Keratinocyte (primary cell): ENCODE measurements around the gene ELF2. TPM values are rescaled to one million over a fixed set of nuclear protein-coding genes. Genes with fewer than 3 reads are reported as not detected.

ENCODE experiments used
- DNase-seq: peaks from one replicate; pipeline ENCODE4 v3.0.0-alpha.2; 2011; ENCODE audit warnings: low read depth, missing footprints, low spot score
- FAIRE-seq: peaks from 2 replicates; lab custom pipeline; 2011; peaks lifted over from hg19 to GRCh38; lab: Jason Lieb, UNC
- H2AFZ ChIP-seq: 2 replicates; pipeline ENCODE4 v1.6.0; 2012; ENCODE audit warnings: low read length, control low read depth, inconsistent platforms; ENCODE audit not compliant: control insufficient read depth
- H3K27ac ChIP-seq: 2 replicates; pipeline ENCODE4 v1.5.1; 2011; ENCODE audit warnings: low read length; ENCODE audit not compliant: control insufficient read depth, insufficient read depth
- H3K27me3 ChIP-seq: 3 replicates; pipeline ENCODE4 v1.6.0; 2011; ENCODE audit warnings: low read length; ENCODE audit not compliant: control insufficient read depth, insufficient read depth; ENCODE audit errors: extremely low read depth
- H3K36me3 ChIP-seq, 2 experiments: 2 replicates in 1 of 2; 3 replicates in 1 of 2; pipeline ENCODE4 v1.5.1; 2011; ENCODE audit warnings: low read length in 2 of 2, mild to moderate bottlenecking in 1 of 2; ENCODE audit not compliant: control insufficient read depth in 2 of 2, insufficient read depth in 2 of 2; ENCODE audit errors: extremely low read depth in 1 of 2
- H3K4me1 ChIP-seq: 3 replicates; pipeline ENCODE4 v1.5.1; 2011; ENCODE audit warnings: low read length; ENCODE audit not compliant: control insufficient read depth, insufficient read depth; ENCODE audit errors: extremely low read depth
- H3K4me2 ChIP-seq: 3 replicates; pipeline ENCODE4 v1.6.0; 2011; ENCODE audit warnings: low read depth, low read length; ENCODE audit not compliant: control insufficient read depth, insufficient read depth; ENCODE audit errors: extremely low read depth
- H3K4me3 ChIP-seq, 3 experiments: fragments of 200-600 bp in 1 of 3; sonication (generic) in 1 of 3; 2 replicates in 2 of 3; 3 replicates in 1 of 3; pipeline ENCODE4 v1.5.1; 2011 to 2016; ENCODE audit warnings: low read length in 3 of 3, mild to moderate bottlenecking in 3 of 3, control low read depth in 2 of 3, inconsistent platforms in 1 of 3, low read depth in 1 of 3, mixed read lengths in 1 of 3, mixed run types in 1 of 3, moderate library complexity in 1 of 3; ENCODE audit not compliant: control insufficient read depth in 2 of 3, insufficient read depth in 2 of 3; ENCODE audit errors: extremely low read depth in 1 of 3
- H3K79me2 ChIP-seq: 2 replicates; pipeline ENCODE4 v1.6.0; 2012; ENCODE audit warnings: low read length; ENCODE audit not compliant: control insufficient read depth, insufficient read depth
- H3K9ac ChIP-seq: 3 replicates; pipeline ENCODE4 v1.6.0; 2011; ENCODE audit warnings: low read length; ENCODE audit not compliant: control insufficient read depth, insufficient read depth; ENCODE audit errors: extremely low read depth
- H3K9me1 ChIP-seq: 3 replicates; pipeline ENCODE4 v1.6.0; 2011; ENCODE audit warnings: low read length; ENCODE audit not compliant: control insufficient read depth, insufficient read depth; ENCODE audit errors: extremely low read depth
- H3K9me3 ChIP-seq: 2 replicates; pipeline ENCODE4 v1.5.1; 2012; ENCODE audit warnings: low read depth, low read length; ENCODE audit not compliant: control insufficient read depth
- H4K20me1 ChIP-seq: 3 replicates; pipeline ENCODE4 v1.6.0; 2011; ENCODE audit warnings: low read length; ENCODE audit not compliant: control insufficient read depth, insufficient read depth; ENCODE audit errors: extremely low read depth
- EZH2 ChIP-seq: IDR thresholded peaks from one replicate; pipeline ENCODE4 v1.6.1; 2012; ENCODE audit warnings: inconsistent platforms, mild to moderate bottlenecking, low read length, moderate library complexity
- dilution Hi-C: fragments of 300-500 bp; cut with MboI; formaldehyde crosslinking; loops from one replicate; pipeline ENCODE4 v1.7.0; 2020; ENCODE audit warnings: low sequenced_read_pairs; ENCODE audit not compliant: extremely low pct_ligation_motif_present
- polyA plus RNA-seq, 5 experiments: library from polyadenylated mRNA; depleted of rRNA in 3 of 5; stranded (reverse) in 3 of 5; stranded (forward) in 1 of 5; unstranded in 1 of 5; fragments of >200 nt; gene quantifications; 1 replicate in 1 of 5; 2 replicates in 3 of 5; 3 replicates in 1 of 5; pipeline versions ENCODE4 v1.2.1 to v1.2.3, GENCODE V29; 2011 to 2012; ENCODE audit warnings: missing spikeins in 2 of 5, low read depth in 1 of 5, low replicate concordance in 1 of 5
- TF ChIP-seq, protein P1 (sequence below), 3 experiments: IDR thresholded peaks in 1 of 3; conservative IDR thresholded peaks in 1 of 3; optimal IDR thresholded peaks in 1 of 3; 2 replicates in 2 of 3; 3 replicates in 1 of 3; pipeline versions ENCODE3 to v1.5.1; 2011; ENCODE audit warnings: low read length in 3 of 3, mild to moderate bottlenecking in 3 of 3, moderate library complexity in 2 of 3, control low read depth in 1 of 3, inconsistent platforms in 1 of 3; ENCODE audit not compliant: insufficient read depth in 2 of 3; ENCODE audit errors: extremely low read depth in 1 of 3

Gene ELF2
- polyA plus RNA-seq, 1 donor (not counting 4 experiments of a cell fraction or from before 2014, with no cell fraction given): 19.6 TPM

DNA sequence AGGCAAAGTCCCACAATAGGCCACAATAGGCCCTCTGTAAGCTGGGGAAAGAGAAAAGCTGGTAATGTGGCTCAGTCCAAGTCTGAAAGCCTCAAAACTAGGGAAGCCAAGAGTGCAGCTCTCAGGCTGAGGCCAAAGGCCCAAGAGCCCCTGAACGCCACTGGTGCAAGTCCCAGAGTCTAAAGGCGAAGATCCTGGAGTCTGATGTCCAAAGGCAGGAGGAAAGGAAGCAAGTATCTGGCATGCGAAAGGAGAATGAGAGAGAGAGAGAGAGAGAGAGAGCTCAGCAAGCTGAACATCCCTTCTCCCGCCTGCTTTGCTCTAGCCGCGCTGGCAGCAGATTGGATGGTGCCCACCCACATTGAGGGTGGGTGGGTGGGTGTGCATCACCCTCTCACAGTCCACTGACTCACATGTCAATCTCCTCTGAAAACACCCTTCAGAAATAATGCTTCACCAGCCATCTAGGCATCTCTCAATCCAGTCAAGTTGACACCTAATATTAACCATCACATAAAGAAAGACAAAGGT is 30.9 kb upstream of the ELF2 start:
- Histone ChIP-seq H3K4me1 (no peaks in the 10 kb centered on the region), H3K36me3 (no peaks in the 10 kb centered on the region), H3K4me2 (no peak overlapping the region), H3K79me2 (no peaks in the 10 kb centered on the region), H3K27me3 (no peaks in the 10 kb centered on the region), H3K9ac (no peak overlapping the region), H4K20me1 (no peaks in the 10 kb centered on the region), H2AFZ (no peak overlapping the region), H3K4me3 (no peak overlapping the region), H3K27ac (no peak overlapping the region), H3K9me3 (no peaks in the 10 kb centered on the region), H3K9me1 (no peaks in the 10 kb centered on the region)
- no peak for DNase-seq
- dilution Hi-C loops: no loop called here
- FAIRE-seq: no peak
- no peak for TF ChIP-seq EZH2
- TF ChIP-seq, protein P1, sequence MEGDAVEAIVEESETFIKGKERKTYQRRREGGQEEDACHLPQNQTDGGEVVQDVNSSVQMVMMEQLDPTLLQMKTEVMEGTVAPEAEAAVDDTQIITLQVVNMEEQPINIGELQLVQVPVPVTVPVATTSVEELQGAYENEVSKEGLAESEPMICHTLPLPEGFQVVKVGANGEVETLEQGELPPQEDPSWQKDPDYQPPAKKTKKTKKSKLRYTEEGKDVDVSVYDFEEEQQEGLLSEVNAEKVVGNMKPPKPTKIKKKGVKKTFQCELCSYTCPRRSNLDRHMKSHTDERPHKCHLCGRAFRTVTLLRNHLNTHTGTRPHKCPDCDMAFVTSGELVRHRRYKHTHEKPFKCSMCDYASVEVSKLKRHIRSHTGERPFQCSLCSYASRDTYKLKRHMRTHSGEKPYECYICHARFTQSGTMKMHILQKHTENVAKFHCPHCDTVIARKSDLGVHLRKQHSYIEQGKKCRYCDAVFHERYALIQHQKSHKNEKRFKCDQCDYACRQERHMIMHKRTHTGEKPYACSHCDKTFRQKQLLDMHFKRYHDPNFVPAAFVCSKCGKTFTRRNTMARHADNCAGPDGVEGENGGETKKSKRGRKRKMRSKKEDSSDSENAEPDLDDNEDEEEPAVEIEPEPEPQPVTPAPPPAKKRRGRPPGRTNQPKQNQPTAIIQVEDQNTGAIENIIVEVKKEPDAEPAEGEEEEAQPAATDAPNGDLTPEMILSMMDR (optimal IDR thresholded peaks at IDR 0.05 in 1 of 3, IDR thresholded peaks at IDR 0.05 in 1 of 3, conservative IDR thresholded peaks at IDR 0.05 in 1 of 3; ENCODE audit: extremely low read depth in 1 of 3, insufficient read depth in 2 of 3, low read length in 3 of 3): no peak

DNA sequence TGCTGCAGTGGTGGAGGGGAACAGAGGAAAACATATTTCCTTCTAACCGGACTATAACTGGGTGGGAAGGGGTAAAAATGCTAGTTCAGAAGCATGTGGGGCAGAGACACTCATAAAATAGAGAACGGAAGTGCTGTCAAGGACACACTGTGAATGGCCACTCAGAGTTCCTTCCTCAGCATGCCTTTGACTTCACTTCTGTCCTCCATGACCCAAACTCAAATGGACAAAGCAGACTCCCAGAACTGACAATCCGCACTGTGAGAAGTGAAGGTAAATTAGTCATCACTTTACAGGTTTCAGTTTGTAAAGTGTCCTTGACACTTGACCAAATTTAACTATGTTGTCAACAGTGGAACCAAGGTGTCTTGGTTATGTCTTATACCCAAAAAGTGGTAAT is 30.2 kb upstream of the ELF2 start:
- Histone ChIP-seq H3K79me2 (no peaks in the 10 kb centered on the region), H3K9me3 (no peaks in the 10 kb centered on the region), H3K4me2 (no peak overlapping the region), H3K4me3 (no peak overlapping the region), H3K36me3 (no peaks in the 10 kb centered on the region), H3K9ac (no peak overlapping the region), H4K20me1 (no peaks in the 10 kb centered on the region), H2AFZ (no peak overlapping the region), H3K4me1 (no peaks in the 10 kb centered on the region), H3K27ac (no peak overlapping the region), H3K9me1 (no peaks in the 10 kb centered on the region), H3K27me3 (no peaks in the 10 kb centered on the region)
- DNase-seq: no peak
- FAIRE-seq: no peak
- dilution Hi-C loops: no loop called here
- TF ChIP-seq, protein P1 (optimal IDR thresholded peaks at IDR 0.05 in 1 of 3, IDR thresholded peaks at IDR 0.05 in 1 of 3, conservative IDR thresholded peaks at IDR 0.05 in 1 of 3; ENCODE audit: extremely low read depth in 1 of 3, insufficient read depth in 2 of 3, low read length in 3 of 3): no peak
- no peak for TF ChIP-seq EZH2
